Stimulated activated CD8-positive, alpha-beta memory T cell treated with anti-CD3 and anti-CD28 coated beads, Interleukin-15, amount 100 ng/mL, for 24 hours (primary cell): Measurements from ENCODE around the gene BTRC.
A peak's percentile ranks its signal among the peaks of the same experiment; 100 is the strongest.

Source experiments
- DNase-seq: peaks from one replicate; pipeline ENCODE4 v3.0.0-alpha.2; 2020; ENCODE audit warnings: low read depth

The BTRC gene

DNA sequence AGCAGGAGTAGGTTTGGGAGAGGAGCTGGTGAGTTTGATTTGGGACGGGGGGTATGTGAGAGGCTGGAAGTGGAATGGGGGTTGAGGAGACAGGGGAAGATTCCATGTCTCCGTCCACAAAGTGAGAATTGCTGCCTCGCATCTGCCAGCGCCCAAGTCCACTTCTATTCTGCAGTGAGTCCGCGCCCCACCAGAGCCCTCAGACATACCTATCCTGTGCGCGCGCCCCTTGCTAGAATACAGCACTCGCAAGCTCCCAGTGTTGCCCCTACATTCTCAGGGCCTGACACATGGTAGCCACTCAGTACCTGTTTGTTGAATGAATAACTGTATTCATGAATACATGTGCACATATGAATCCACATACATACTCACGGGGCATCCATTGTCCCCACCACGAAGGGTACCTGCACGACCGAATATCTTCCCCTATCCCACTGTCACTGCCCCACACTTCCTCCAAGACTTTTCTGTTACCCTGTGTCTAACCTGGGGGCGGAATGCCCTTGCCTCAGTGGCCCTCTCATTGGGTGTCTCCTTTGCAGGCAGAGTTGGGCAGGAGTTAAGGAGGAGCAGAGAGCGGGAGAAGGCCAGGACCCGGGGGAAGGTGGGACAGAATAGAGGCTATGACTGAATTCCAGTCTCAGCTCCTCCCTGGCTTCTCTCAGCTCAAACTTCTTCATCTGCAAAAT is 214.2 kb downstream of the BTRC start:
- DNase-seq: no peak

DNA sequence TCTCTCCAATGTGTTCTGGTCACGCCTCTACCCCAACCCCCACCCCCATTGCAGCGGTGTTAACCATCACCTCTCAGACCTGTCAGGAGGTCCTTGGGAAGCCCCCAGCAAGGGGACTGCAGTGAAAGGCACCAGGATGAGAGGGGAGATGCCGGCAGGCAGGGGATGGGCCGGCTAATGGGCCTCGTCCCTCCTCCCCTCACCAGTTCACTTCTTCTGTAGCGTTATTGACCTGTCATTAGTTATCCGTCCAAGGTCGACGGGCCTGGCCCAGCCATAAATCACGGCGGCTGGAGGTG is 215.3 kb downstream of the BTRC start:
- DNase-seq: no peak

- peak; percentile 71 for DNase-seq
These were observed 215.9 kb downstream of the BTRC start for GRCh38 chr10:101569622-101570427.

GRCh38 chr10:101570428-101571270 is 216.7 kb downstream of the BTRC start:
- DNase-seq: no peak

- DNase-seq: no peak
These were observed 217.4 kb downstream of the BTRC start for GRCh38 chr10:101571271-101571925.

DNA sequence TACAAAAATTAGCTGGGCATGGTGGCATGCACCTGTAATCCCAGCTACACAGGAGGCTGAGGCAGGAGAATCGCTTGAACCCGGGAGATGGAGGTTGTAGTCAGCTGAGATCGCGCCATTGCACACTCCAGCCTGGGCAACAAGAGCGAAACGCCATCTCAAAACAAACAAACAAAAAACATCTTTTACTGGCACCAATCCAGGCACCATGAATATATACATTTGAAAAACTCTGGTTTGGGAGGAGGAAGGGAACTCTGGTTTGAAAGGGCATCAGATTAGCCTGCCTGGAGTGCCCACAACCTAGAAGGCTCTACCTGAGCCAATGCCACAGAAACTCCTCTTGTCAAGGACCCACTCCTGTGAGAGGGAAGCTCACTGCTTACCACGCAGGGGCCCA is 218.2 kb downstream of the BTRC start:
- no peak for DNase-seq

DNA sequence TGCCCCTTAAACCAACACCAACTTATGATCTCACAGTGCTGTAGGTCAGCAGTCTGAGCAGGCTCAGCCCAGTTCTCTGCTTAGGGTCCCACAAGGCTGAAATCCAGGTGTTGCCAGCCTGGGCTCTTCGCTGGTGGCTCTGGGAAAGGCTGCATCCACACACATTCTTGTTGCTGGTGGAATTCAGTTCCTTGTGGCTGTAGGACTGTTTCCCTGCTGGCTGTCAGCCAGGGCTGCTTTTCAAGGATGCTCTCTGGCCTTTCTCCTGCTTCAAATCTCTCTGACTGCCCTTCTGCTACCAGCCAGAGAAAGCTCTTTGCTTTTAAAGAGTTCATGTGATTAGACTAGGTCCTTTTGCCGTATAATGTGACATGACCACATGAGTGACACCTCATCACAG is 218.8 kb downstream of the BTRC start:
- DNase-seq: no peak

GRCh38 chr10:101573885-101574753 is 220.2 kb downstream of the BTRC start:
- no peak for DNase-seq

- DNase-seq: no peak
These were observed 221.1 kb downstream of the BTRC start for GRCh38 chr10:101575091-101575490.

GRCh38 chr10:101575580-101576210 is 221.7 kb downstream of the BTRC start:
- DNase-seq: no peak

DNA sequence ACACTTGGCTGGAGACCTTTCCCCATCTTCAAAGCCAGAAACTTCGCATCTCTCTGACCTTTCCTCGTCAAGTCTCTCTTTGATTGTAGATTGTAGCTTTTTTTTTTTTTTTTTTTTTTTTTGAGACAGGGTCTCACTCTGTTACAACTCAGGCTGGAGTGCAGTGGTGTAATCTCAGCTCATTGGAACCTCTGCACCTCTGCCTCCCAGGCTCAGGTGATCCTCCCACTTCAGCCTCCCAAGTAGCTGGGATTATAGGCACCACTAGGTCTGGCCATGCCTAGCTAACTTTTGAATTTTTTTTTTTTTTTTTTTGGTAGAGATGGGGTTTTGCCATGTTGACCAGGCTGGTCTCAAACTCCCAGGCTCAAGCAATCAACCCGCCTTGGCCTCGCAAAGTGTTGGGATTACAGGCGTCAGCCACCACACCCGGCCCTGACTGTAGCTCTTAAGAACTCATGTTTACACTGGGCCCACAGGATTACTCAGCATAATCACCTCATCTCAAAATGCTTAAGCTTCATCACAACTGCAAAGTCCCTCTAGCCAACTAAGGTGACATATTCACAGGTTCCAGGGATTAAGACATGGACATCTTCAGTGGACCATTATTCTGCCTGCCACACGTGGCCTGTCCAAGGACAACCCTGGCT is 222.4 kb downstream of the BTRC start:
- DNase-seq: no peak

- DNase-seq: no peak
These were observed 223.3 kb downstream of the BTRC start for GRCh38 chr10:101577121-101577871.

GRCh38 chr10:101578192-101578591 is 224.2 kb downstream of the BTRC start:
- DNase-seq: no peak

- DNase-seq: no peak
These were observed 225.0 kb downstream of the BTRC start for GRCh38 chr10:101578803-101579515.

- DNase-seq: no peak
These were observed 225.5 kb downstream of the BTRC start for GRCh38 chr10:101579516-101579870.

GRCh38 chr10:101580486-101581399 is 226.8 kb downstream of the BTRC start:
- DNase-seq: no peak

DNA sequence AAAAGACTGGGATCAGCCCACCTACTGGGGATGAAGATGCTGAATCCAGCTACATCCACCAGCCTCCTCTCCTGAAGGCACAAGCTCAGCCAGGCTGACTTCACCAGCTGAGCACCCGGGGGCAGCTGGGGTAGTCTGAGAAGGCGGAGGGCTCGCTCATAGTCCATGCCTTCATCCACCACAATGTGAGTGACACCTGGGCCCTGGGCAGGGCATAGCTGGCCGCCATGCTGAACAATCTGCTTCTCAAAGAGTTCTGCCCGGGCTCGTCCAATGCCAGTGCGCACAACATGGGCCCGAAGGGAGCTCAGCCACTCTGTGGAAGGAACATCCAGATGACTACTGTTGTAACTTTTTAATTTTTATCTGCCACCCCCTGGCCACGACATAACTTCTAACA is 231.9 kb downstream of the BTRC start:
- no peak for DNase-seq
